ENCODE measurements around the gene ARHGAP25. TPM values are rescaled to one million over a fixed set of nuclear protein-coding genes. Genes with fewer than 3 reads are reported as not detected.

Gene ARHGAP25
- total RNA-seq, 1 donor from 2014 or later, result 5.8 TPM

GRCh38 chr2:68732036-68732932 lies 2.3 kb upstream of the ARHGAP25 start:
- no peak overlapping the region for H3K4me3 Mint-ChIP-seq
- Histone ChIP-seq H3K36me3 (no peaks in the 10 kb centered on the region), H4K20me1 (ENCODE audit: low read depth) (no peaks in the 10 kb centered on the region), H3K27me3 (no peaks in the 10 kb centered on the region), H3K27ac (no peak overlapping the region), H3K9ac (no peak overlapping the region), H3F3A (ENCODE audit: low read depth) (no peaks in the 10 kb centered on the region), H3K4me2 (no peak overlapping the region), H3K9me3 (ENCODE audit: low read depth) (no peaks in the 10 kb centered on the region), H3K79me2 (ENCODE audit: low read depth) (no peaks in the 10 kb centered on the region), H2AFZ (replicated peaks) (no peak overlapping the region), H3K4me1 (no peaks in the 10 kb centered on the region), H3K4me3 (no peak overlapping the region)
- no peak for TF ChIP-seq EZH2phosphoT487 (IDR thresholded peaks at IDR 0.05)
- TF ChIP-seq EZH2 (IDR thresholded peaks at IDR 0.05), result no peak
- TF ChIP-seq CTCF (IDR thresholded peaks at IDR 0.05), result no peak
- H3K4me1 Mint-ChIP-seq, result no peaks in the 10 kb centered on the region
- H3K9me3 Mint-ChIP-seq, result no peaks in the 10 kb centered on the region
- H3K27me3 Mint-ChIP-seq (ENCODE audit: insufficient read depth, low read depth), result peaks cover 3% of the 10 kb centered on the region
- no peak for DNase-seq (ENCODE audit: low spot score)
- no peak overlapping the region for H3K27ac Mint-ChIP-seq
- no peaks in the 10 kb centered on the region for H3K36me3 Mint-ChIP-seq

- no peak overlapping the region for H3K9ac ChIP-seq
- H3K36me3 ChIP-seq, result no peaks in the 10 kb centered on the region
- no peak for DNase-seq (ENCODE audit: low spot score)
- no peaks in the 10 kb centered on the region for H3K9me3 ChIP-seq (ENCODE audit: low read depth)
- no peaks in the 10 kb centered on the region for H3K36me3 Mint-ChIP-seq
- H3K27ac Mint-ChIP-seq, result no peak overlapping the region
- no peaks in the 10 kb centered on the region for H3K27me3 ChIP-seq
- no peak overlapping the region for H3K4me3 Mint-ChIP-seq
- H3K27me3 Mint-ChIP-seq (ENCODE audit: insufficient read depth, low read depth), result peaks cover 3% of the 10 kb centered on the region
- H3K27ac ChIP-seq, result no peak overlapping the region
- no peaks in the 10 kb centered on the region for H4K20me1 ChIP-seq (ENCODE audit: low read depth)
- no peak for TF ChIP-seq EZH2phosphoT487 (IDR thresholded peaks at IDR 0.05)
- no peak for TF ChIP-seq CTCF (IDR thresholded peaks at IDR 0.05)
- no peak for TF ChIP-seq EZH2 (IDR thresholded peaks at IDR 0.05)
- H3K4me3 ChIP-seq, result no peak overlapping the region
- H3K9me3 Mint-ChIP-seq, result no peaks in the 10 kb centered on the region
- H3F3A ChIP-seq (ENCODE audit: low read depth), result no peaks in the 10 kb centered on the region
- no peak overlapping the region for H2AFZ ChIP-seq (replicated peaks)
- no peaks in the 10 kb centered on the region for H3K79me2 ChIP-seq (ENCODE audit: low read depth)
- no peaks in the 10 kb centered on the region for H3K4me1 ChIP-seq
- no peak overlapping the region for H3K4me2 ChIP-seq
- H3K4me1 Mint-ChIP-seq, result no peaks in the 10 kb centered on the region
Measured at GRCh38 chr2:68733365-68733764, 1.2 kb upstream of the ARHGAP25 start.

- no peaks in the 10 kb centered on the region for H4K20me1 ChIP-seq (ENCODE audit: low read depth)
- H3K27me3 Mint-ChIP-seq (ENCODE audit: insufficient read depth, low read depth), result peaks cover 3% of the 10 kb centered on the region
- H3F3A ChIP-seq (ENCODE audit: low read depth), result no peaks in the 10 kb centered on the region
- H3K9me3 ChIP-seq (ENCODE audit: low read depth), result no peaks in the 10 kb centered on the region
- H3K27me3 ChIP-seq, result no peaks in the 10 kb centered on the region
- H3K27ac ChIP-seq, result no peak overlapping the region
- H3K4me3 Mint-ChIP-seq, result no peak overlapping the region
- TF ChIP-seq CTCF (IDR thresholded peaks at IDR 0.05), result no peak
- no peak for TF ChIP-seq EZH2phosphoT487 (IDR thresholded peaks at IDR 0.05)
- TF ChIP-seq EZH2 (IDR thresholded peaks at IDR 0.05), result no peak
- H3K27ac Mint-ChIP-seq, result no peak overlapping the region
- H3K79me2 ChIP-seq (ENCODE audit: low read depth), result no peaks in the 10 kb centered on the region
- H3K4me1 Mint-ChIP-seq, result no peaks in the 10 kb centered on the region
- H3K4me1 ChIP-seq, result no peaks in the 10 kb centered on the region
- H3K36me3 ChIP-seq, result no peaks in the 10 kb centered on the region
- no peaks in the 10 kb centered on the region for H3K9me3 Mint-ChIP-seq
- no peak overlapping the region for H2AFZ ChIP-seq (replicated peaks)
- H3K36me3 Mint-ChIP-seq, result no peaks in the 10 kb centered on the region
- H3K4me2 ChIP-seq, result no peak overlapping the region
- DNase-seq (ENCODE audit: low spot score), result no peak
- H3K9ac ChIP-seq, result no peak overlapping the region
- no peak overlapping the region for H3K4me3 ChIP-seq
Measured at GRCh38 chr2:68734176-68734575, 435 bp upstream of the ARHGAP25 start.
